GM23338 (cell line): ENCODE results near the gene PLCL1. TPM values are rescaled to one million over a fixed set of nuclear protein-coding genes. Genes with fewer than 3 reads are reported as not detected.

ENCODE experiments used
- ATAC-seq: fragments of 200-7000 bp; cut with Tn5 transposase; 3 replicates; pipeline ENCODE4 v1.9.1; 2020
- DNase-seq: peaks from one replicate; pipeline ENCODE4 v3.0.0-alpha.2; 2015; ENCODE audit warnings: low spot score
- H2AFZ ChIP-seq: fragments of 200-600 bp; sonication (generic); 2 replicates; pipeline ENCODE4 v1.8.0; 2016; ENCODE audit warnings: antibody characterized with exemption, mild to moderate bottlenecking, moderate library complexity
- H3F3A ChIP-seq: fragments of 200-600 bp; sonication (generic); replicated peaks from 2 replicates; pipeline ENCODE4 v1.8.0; 2017; ENCODE audit warnings: antibody characterized with exemption, mixed run types, low read depth
- H3K27ac ChIP-seq: fragments of 200-600 bp; sonication (generic); 2 replicates; pipeline ENCODE4 v1.6.1; 2016; ENCODE audit warnings: low read depth
- H3K27me3 ChIP-seq: fragments of 200-600 bp; sonication (generic); 2 replicates; pipeline ENCODE4 v1.8.0; 2016; ENCODE audit warnings: mild to moderate bottlenecking, mixed run types, moderate library complexity; ENCODE audit not compliant: insufficient read depth
- H3K36me3 ChIP-seq: fragments of 200-600 bp; sonication (generic); 2 replicates; pipeline ENCODE4 v1.8.0; 2016; ENCODE audit warnings: mild to moderate bottlenecking; ENCODE audit not compliant: insufficient read depth
- H3K4me1 ChIP-seq: fragments of 200-600 bp; sonication (generic); 2 replicates; pipeline ENCODE4 v1.8.0; 2016; ENCODE audit warnings: mild to moderate bottlenecking, moderate library complexity; ENCODE audit not compliant: insufficient read depth
- H3K4me2 ChIP-seq: fragments of 200-600 bp; sonication (generic); 2 replicates; pipeline ENCODE4 v1.7.1; 2017; ENCODE audit warnings: mixed run types
- H3K4me3 ChIP-seq: fragments of 200-600 bp; sonication (generic); 2 replicates; pipeline ENCODE4 v1.6.1; 2016; ENCODE audit warnings: mixed run types
- H3K79me2 ChIP-seq: fragments of 200-600 bp; sonication (generic); replicated peaks from 2 replicates; pipeline ENCODE4 v1.8.0; 2017; ENCODE audit warnings: mild to moderate bottlenecking; ENCODE audit not compliant: insufficient read depth
- H3K9me2 ChIP-seq: fragments of 200-600 bp; sonication (generic); 2 replicates; pipeline ENCODE4 v1.8.0; 2017; ENCODE audit not compliant: insufficient read depth
- H4K20me1 ChIP-seq: fragments of 200-600 bp; sonication (generic); replicated peaks from 2 replicates; pipeline ENCODE4 v1.8.0; 2017; ENCODE audit warnings: mild to moderate bottlenecking; ENCODE audit not compliant: insufficient read depth
- H3K27ac Mint-ChIP-seq: 2 replicates; pipeline ENCODE4 v1.8.0; 2020; ENCODE audit warnings: inconsistent platforms, mild to moderate bottlenecking, moderate library complexity, mixed read lengths
- H3K27me3 Mint-ChIP-seq: 3 replicates; pipeline ENCODE4 v1.8.0; 2022; ENCODE audit warnings: low read depth, mild to moderate bottlenecking, moderate library complexity, mixed read lengths, inconsistent platforms; ENCODE audit not compliant: insufficient read depth, poor library complexity
- H3K36me3 Mint-ChIP-seq: 3 replicates; pipeline ENCODE4 v1.8.0; 2021; ENCODE audit warnings: low read depth, mild to moderate bottlenecking, inconsistent platforms, moderate library complexity, mixed read lengths
- H3K4me1 Mint-ChIP-seq: 3 replicates; pipeline ENCODE4 v1.8.0; 2020; ENCODE audit warnings: mild to moderate bottlenecking, inconsistent platforms, mixed read lengths
- H3K4me3 Mint-ChIP-seq: 3 replicates; pipeline ENCODE4 v1.8.0; 2021; ENCODE audit warnings: moderate library complexity, mild to moderate bottlenecking, inconsistent platforms, mixed read lengths
- H3K9me3 Mint-ChIP-seq: 3 replicates; pipeline ENCODE4 v1.8.0; 2020; ENCODE audit warnings: moderate library complexity, mild to moderate bottlenecking, inconsistent platforms, mixed read lengths
- CREB1 ChIP-seq: fragments of 250-450 bp; sonication (Bioruptor Pico); IDR thresholded peaks from 2 replicates; pipeline ENCODE4 v1.5.0; 2020; ENCODE audit warnings: low read depth, mild to moderate bottlenecking, moderate library complexity
- CTCF ChIP-seq, 2 experiments: fragments of 200-600 bp in 1 of 2; sonication (generic) in 1 of 2; conservative IDR thresholded peaks; 2 replicates each; pipeline versions ENCODE4 v1.5.1 to v1.6.1; 2016 to 2017; ENCODE audit warnings: antibody characterized with exemption in 2 of 2, low read depth in 2 of 2, mild to moderate bottlenecking in 2 of 2, moderate library complexity in 1 of 2
- ETS1 ChIP-seq: IDR thresholded peaks from 2 replicates; pipeline ENCODE4 v1.6.1; 2016; ENCODE audit warnings: antibody characterized with exemption
- EZH2 ChIP-seq: fragments of 200-600 bp; sonication (generic); IDR thresholded peaks from one replicate; pipeline ENCODE4 v1.8.0; 2017; ENCODE audit warnings: antibody characterized with exemption, mild to moderate bottlenecking, low read depth; ENCODE audit not compliant: unreplicated experiment
- EZH2phosphoT487 ChIP-seq: fragments of 200-600 bp; sonication (generic); IDR thresholded peaks from one replicate; pipeline ENCODE4 v1.8.1; 2018; ENCODE audit warnings: antibody characterized with exemption; ENCODE audit not compliant: unreplicated experiment
- JUNB ChIP-seq: IDR thresholded peaks from one replicate; pipeline ENCODE4 v1.6.1; 2016; ENCODE audit warnings: antibody characterized with exemption; ENCODE audit not compliant: unreplicated experiment
- NANOG ChIP-seq: IDR thresholded peaks from 2 replicates; pipeline ENCODE4 v1.6.1; 2016; ENCODE audit warnings: antibody characterized with exemption, borderline replicate concordance
- POLR2AphosphoS5 ChIP-seq: IDR thresholded peaks from 2 replicates; pipeline ENCODE4 v1.6.1; 2016; ENCODE audit warnings: antibody characterized with exemption, low read depth
- STAT1 ChIP-seq: IDR thresholded peaks from one replicate; pipeline ENCODE4 v1.6.1; 2016; ENCODE audit warnings: antibody characterized with exemption; ENCODE audit not compliant: unreplicated experiment
- ZNF114 ChIP-seq: fragments of 250-450 bp; sonication (Bioruptor Pico); IDR thresholded peaks from 2 replicates; pipeline ENCODE4 v1.5.0; 2020; ENCODE audit warnings: mild to moderate bottlenecking, moderate library complexity
- ZNF331 ChIP-seq: fragments of 250-450 bp; sonication (Bioruptor Pico); IDR thresholded peaks from 2 replicates; pipeline ENCODE4 v1.5.0; 2020; ENCODE audit warnings: low read depth, mild to moderate bottlenecking, moderate library complexity
- ZNF462 ChIP-seq: fragments of 250-450 bp; sonication (Bioruptor Pico); IDR thresholded peaks from 2 replicates; pipeline ENCODE4 v1.5.0; 2020; ENCODE audit warnings: mild to moderate bottlenecking, moderate library complexity
- polyA plus RNA-seq: library from polyadenylated mRNA; unstranded; fragments of >200 nt; fragmentation: Nextera tagmentation; extraction: Ambion mirVana; gene quantifications from 2 replicates; pipeline ENCODE4 v1.2.1, GENCODE V29; 2016
- total RNA-seq: library from RNA; depleted of rRNA; stranded (reverse); fragments of >200 nt; shearing (Covaris generic); gene quantifications from 2 replicates; pipeline ENCODE4 v1.2.3, GENCODE V29; 2014
- TF ChIP-seq, protein P1 (sequence below): IDR thresholded peaks from one replicate; pipeline ENCODE4 v1.6.1; 2018; ENCODE audit warnings: antibody characterized with exemption; ENCODE audit not compliant: unreplicated experiment

Gene PLCL1
- total and polyA plus RNA-seq, 2 experiments from 2014 or later: not detected

DNA sequence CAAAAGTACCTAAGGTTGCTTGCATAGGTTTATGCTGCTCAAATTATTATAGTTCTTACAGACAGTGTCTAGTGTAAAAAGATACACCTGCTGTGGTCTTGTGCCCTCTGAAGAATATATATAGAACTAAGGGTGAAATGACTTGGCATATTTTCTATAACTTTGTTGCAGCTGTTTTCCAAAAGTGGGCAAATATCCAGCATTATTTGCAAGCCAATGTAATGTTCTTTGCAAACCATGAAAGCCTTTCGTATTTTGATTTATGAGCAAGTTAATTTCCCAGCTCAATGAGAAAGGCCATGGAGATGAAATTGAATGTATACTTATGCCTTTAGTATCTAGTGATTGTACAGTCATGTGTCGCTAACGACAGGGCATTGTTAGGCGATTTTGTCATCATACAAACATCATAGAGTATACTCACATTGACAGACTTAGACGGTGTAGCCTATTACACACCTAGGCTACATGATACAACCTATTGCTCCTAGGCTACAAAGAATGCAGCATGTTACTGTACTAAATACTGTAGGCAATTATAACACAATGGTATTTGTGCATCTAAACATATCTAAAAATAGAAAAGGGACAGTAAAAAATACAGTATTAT is 116.3 kb downstream of the PLCL1 start:
- Histone ChIP-seq H3K27ac (no peak overlapping the region), H4K20me1 (no peaks in the 10 kb centered on the region), H3K4me3 (no peak overlapping the region), H3K36me3 (no peaks in the 10 kb centered on the region), H3K9me2 (no peaks in the 10 kb centered on the region), H3F3A (no peaks in the 10 kb centered on the region), H3K27me3 (no peaks in the 10 kb centered on the region), H3K4me2 (no peak overlapping the region), H2AFZ (no peak overlapping the region), H3K79me2 (no peaks in the 10 kb centered on the region), H3K4me1 (no peaks in the 10 kb centered on the region)
- Mint-ChIP-seq H3K27ac (no peak overlapping the region), H3K4me1 (no peaks in the 10 kb centered on the region), H3K9me3 (peaks cover 7% of the 10 kb centered on the region; the same call in 2 of the 3 replicates), H3K4me3 (no peak overlapping the region), H3K27me3 (peaks cover 2% of the 10 kb centered on the region), H3K36me3 (peaks cover 4% of the 10 kb centered on the region; the same call in 1 of the 3 replicates)
- no peak for DNase-seq
- TF ChIP-seq CREB1 (CRISPR knock-in tag): no peak
- TF ChIP-seq JUNB: no peak
- no peak for TF ChIP-seq NANOG
- TF ChIP-seq ZNF114 (CRISPR knock-in tag): no peak
- TF ChIP-seq POLR2AphosphoS5: no peak
- TF ChIP-seq STAT1: no peak
- no peak for TF ChIP-seq ETS1
- TF ChIP-seq EZH2phosphoT487: no peak
- no peak for TF ChIP-seq ZNF462 (CRISPR knock-in tag)
- TF ChIP-seq ZNF331 (CRISPR knock-in tag): no peak
- TF ChIP-seq EZH2: no peak
- TF ChIP-seq, protein P1, sequence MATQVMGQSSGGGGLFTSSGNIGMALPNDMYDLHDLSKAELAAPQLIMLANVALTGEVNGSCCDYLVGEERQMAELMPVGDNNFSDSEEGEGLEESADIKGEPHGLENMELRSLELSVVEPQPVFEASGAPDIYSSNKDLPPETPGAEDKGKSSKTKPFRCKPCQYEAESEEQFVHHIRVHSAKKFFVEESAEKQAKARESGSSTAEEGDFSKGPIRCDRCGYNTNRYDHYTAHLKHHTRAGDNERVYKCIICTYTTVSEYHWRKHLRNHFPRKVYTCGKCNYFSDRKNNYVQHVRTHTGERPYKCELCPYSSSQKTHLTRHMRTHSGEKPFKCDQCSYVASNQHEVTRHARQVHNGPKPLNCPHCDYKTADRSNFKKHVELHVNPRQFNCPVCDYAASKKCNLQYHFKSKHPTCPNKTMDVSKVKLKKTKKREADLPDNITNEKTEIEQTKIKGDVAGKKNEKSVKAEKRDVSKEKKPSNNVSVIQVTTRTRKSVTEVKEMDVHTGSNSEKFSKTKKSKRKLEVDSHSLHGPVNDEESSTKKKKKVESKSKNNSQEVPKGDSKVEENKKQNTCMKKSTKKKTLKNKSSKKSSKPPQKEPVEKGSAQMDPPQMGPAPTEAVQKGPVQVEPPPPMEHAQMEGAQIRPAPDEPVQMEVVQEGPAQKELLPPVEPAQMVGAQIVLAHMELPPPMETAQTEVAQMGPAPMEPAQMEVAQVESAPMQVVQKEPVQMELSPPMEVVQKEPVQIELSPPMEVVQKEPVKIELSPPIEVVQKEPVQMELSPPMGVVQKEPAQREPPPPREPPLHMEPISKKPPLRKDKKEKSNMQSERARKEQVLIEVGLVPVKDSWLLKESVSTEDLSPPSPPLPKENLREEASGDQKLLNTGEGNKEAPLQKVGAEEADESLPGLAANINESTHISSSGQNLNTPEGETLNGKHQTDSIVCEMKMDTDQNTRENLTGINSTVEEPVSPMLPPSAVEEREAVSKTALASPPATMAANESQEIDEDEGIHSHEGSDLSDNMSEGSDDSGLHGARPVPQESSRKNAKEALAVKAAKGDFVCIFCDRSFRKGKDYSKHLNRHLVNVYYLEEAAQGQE: no peak
- no peak for TF ChIP-seq CTCF (conservative IDR thresholded peaks at IDR 0.05; ENCODE audit: low read depth in 2 of 2)
- no peak for ATAC-seq
